ENCODE results near the gene TTC33. TPM values are rescaled to one million over a fixed set of nuclear protein-coding genes. Genes with fewer than 3 reads are reported as not detected.
"Not testable (repeated sequence)": the region's sequence is repeated elsewhere in the genome, so short reads cannot be mapped to it uniquely, and the experiment has no call there.

Gene TTC33
- total RNA-seq, 1 donor from 2014 or later: 9.7 TPM

DNA sequence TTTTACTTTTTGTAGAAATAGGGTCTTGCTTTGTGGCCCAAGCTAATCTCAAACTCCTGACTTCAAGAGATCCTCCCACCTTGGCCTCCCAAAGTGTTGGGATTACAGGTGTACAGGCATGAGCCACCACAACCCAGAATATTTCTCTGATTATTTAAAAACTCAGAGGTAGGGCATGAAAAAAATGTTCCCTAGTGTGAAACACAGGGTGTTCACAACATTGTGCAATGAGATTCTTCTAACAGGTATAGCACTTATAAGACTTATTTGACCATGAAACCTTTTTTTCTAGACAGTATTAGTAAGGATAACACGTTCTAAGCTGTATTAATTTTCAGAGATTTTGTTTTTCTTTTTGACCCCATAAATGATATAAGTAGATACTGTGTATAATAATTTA, 89.1 kb downstream of the TTC33 start:
- FAIRE-seq (no peak), DNase-seq (ENCODE audit: low read depth) (peak; percentile 46)
- H3K36me3 ChIP-seq (ENCODE audit: control insufficient read depth, insufficient read depth, low read length): no peaks in the 10 kb centered on the region
- H3K4me3 ChIP-seq (ENCODE audit: low read depth, low read length): no peak overlapping the region
- TF ChIP-seq, protein P1, sequence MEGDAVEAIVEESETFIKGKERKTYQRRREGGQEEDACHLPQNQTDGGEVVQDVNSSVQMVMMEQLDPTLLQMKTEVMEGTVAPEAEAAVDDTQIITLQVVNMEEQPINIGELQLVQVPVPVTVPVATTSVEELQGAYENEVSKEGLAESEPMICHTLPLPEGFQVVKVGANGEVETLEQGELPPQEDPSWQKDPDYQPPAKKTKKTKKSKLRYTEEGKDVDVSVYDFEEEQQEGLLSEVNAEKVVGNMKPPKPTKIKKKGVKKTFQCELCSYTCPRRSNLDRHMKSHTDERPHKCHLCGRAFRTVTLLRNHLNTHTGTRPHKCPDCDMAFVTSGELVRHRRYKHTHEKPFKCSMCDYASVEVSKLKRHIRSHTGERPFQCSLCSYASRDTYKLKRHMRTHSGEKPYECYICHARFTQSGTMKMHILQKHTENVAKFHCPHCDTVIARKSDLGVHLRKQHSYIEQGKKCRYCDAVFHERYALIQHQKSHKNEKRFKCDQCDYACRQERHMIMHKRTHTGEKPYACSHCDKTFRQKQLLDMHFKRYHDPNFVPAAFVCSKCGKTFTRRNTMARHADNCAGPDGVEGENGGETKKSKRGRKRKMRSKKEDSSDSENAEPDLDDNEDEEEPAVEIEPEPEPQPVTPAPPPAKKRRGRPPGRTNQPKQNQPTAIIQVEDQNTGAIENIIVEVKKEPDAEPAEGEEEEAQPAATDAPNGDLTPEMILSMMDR (IDR thresholded peaks at IDR 0.05; ENCODE audit: insufficient read depth, low read length, severe bottlenecking): no peak
- no peaks in the 10 kb centered on the region for H3K27me3 ChIP-seq (ENCODE audit: control insufficient read depth, insufficient read depth, low read length)

DNA sequence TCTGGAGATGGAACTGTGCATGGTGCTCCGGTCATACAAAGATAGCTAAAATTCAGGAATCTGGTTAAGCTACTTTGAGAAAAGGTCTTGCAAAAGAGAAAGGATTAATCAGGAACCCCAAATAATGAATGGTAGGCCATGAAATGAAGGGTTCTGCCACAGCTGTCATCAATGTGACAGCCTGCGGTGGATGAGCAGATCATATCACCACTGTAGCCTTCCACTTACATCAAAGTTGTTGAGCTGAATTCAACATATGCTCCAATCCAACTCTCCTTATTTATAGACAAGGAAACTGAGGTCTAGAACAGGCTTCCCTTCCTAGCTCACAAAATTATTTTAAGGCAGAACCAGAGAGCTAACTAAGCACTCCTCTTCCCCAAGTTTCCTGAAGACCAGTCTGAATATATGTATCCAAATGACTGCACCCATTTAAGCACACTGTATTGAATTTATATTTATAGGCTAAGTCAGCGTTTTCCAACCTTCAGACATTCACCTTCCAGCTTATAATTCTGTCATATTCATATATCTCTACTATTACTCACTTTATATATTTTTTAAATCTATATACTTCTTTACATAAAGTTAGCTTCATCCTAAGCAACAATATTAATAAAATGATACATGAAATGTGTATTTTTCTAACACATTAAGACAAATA, 90.0 kb downstream of the TTC33 start:
- FAIRE-seq: no peak
- no peaks in the 10 kb centered on the region for H3K27me3 ChIP-seq (ENCODE audit: control insufficient read depth, insufficient read depth, low read length)

GRCh38 chr5:40660751-40661150, 95.0 kb downstream of the TTC33 start:
- Histone ChIP-seq H3K4me3 (ENCODE audit: low read depth, low read length) (no peak overlapping the region), H3K36me3 (ENCODE audit: control insufficient read depth, insufficient read depth, low read length) (no peaks in the 10 kb centered on the region), H3K27me3 (ENCODE audit: control insufficient read depth, insufficient read depth, low read length) (no peaks in the 10 kb centered on the region)
- FAIRE-seq: no peak
- no peak for DNase-seq (ENCODE audit: low read depth)
- TF ChIP-seq, protein P1 (IDR thresholded peaks at IDR 0.05; ENCODE audit: insufficient read depth, low read length, severe bottlenecking): no peak

More for the DNA sequence above, 90.0 kb downstream of the TTC33 start:
- Histone ChIP-seq H3K36me3 (ENCODE audit: control insufficient read depth, insufficient read depth, low read length) (no peaks in the 10 kb centered on the region), H3K4me3 (ENCODE audit: low read depth, low read length) (no peak overlapping the region)
- TF ChIP-seq, protein P1 (IDR thresholded peaks at IDR 0.05; ENCODE audit: insufficient read depth, low read length, severe bottlenecking): no peak
- DNase-seq (ENCODE audit: low read depth): no peak

GRCh38 chr5:40656766-40657165, 99.0 kb downstream of the TTC33 start:
- DNase-seq (ENCODE audit: low read depth) (no peak), FAIRE-seq (no peak)
- H3K27me3 ChIP-seq (ENCODE audit: control insufficient read depth, insufficient read depth, low read length): no peaks in the 10 kb centered on the region
- H3K4me3 ChIP-seq (ENCODE audit: low read depth, low read length): no peak overlapping the region
- TF ChIP-seq, protein P1 (IDR thresholded peaks at IDR 0.05; ENCODE audit: insufficient read depth, low read length, severe bottlenecking): no peak
- H3K36me3 ChIP-seq (ENCODE audit: control insufficient read depth, insufficient read depth, low read length): no peaks in the 10 kb centered on the region

DNA sequence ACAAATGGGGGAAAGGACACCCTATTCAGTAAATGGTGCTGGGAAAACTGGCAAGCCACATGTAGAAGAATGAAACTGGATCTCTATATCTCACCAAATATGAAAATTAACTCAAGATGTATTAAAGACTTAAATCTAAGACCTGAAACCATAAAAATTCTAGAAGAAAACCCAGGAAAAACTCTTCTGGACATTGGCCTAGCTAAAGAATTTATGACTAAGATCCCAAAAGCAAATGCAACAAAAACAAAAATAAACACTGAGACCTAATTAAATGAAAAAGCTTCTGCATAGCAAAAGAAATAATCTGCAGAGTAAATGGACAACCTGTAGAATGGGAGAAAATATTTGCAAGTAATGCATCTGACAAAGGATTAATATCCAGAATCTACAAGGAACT, 99.7 kb downstream of the TTC33 start:
- not testable (repeated sequence) for H3K27me3 ChIP-seq (ENCODE audit: control insufficient read depth, insufficient read depth, low read length); DNase-seq (ENCODE audit: low read depth); H3K36me3 ChIP-seq (ENCODE audit: control insufficient read depth, insufficient read depth, low read length); H3K4me3 ChIP-seq (ENCODE audit: low read depth, low read length); FAIRE-seq

- Histone ChIP-seq H3K27me3 (ENCODE audit: control insufficient read depth, insufficient read depth, low read length) (no peaks in the 10 kb centered on the region), H3K36me3 (ENCODE audit: control insufficient read depth, insufficient read depth, low read length) (no peaks in the 10 kb centered on the region), H3K4me3 (ENCODE audit: low read depth, low read length) (no peak overlapping the region)
- TF ChIP-seq, protein P1 (IDR thresholded peaks at IDR 0.05; ENCODE audit: insufficient read depth, low read length, severe bottlenecking): no peak
- FAIRE-seq (no peak), DNase-seq (ENCODE audit: low read depth) (no peak)
Observed at GRCh38 chr5:40655138-40655537, 100.6 kb downstream of the TTC33 start.

All from bronchial epithelial cell (primary cell).